Body of pancreas (tissue), 4 donors: ENCODE data around the gene METTL23.

Experiments used
- CTCF ChIP-seq, 7 experiments: fragments of 450-650 bp in 4 of 7; fragments of 200-600 bp in 3 of 7; sonication (generic) in 3 of 7; IDR thresholded peaks; one replicate each; pipeline ENCODE4 v1.5.1; 2016 to 2019; ENCODE audit warnings: antibody characterized with exemption in 7 of 7
- POLR2A ChIP-seq, 3 donors: fragments of 450-650 bp; IDR thresholded peaks; one replicate each; pipeline ENCODE4 v1.6.1; 2016; ENCODE audit warnings: antibody characterized with exemption in 3 of 3, mild to moderate bottlenecking in 2 of 3

GRCh38 chr17:76682296-76682695 lies 44.3 kb upstream of the METTL23 start:
- no peak for TF ChIP-seq CTCF (IDR thresholded peaks at IDR 0.05)
- TF ChIP-seq POLR2A (IDR thresholded peaks at IDR 0.05) = no peak
